ENCODE data around the gene SLC30A7.

DNA sequence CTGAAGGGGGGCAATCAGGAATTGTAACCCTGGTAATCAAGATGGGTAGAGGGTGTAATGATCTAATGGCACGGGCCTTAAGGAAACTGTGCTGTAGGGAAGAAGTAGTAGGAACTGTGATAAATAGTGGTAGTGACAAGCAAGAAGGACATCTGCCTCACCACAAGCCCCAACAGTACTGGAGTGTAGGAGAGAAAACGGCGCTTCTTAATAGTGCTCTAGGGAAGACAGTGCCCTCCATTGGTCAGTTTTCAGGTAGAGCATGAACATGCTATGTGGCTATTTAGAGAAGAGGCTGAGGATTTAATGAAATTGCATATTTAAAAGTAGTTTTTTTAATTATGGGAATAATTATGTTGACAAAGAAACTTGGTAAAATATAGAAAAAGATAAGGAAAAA is 32.2 kb downstream of the SLC30A7 start:
- TF ChIP-seq FOXM1 (IDR thresholded peaks at IDR 0.05; ENCODE audit: low read depth) = no peak
- TF ChIP-seq, protein P1, sequence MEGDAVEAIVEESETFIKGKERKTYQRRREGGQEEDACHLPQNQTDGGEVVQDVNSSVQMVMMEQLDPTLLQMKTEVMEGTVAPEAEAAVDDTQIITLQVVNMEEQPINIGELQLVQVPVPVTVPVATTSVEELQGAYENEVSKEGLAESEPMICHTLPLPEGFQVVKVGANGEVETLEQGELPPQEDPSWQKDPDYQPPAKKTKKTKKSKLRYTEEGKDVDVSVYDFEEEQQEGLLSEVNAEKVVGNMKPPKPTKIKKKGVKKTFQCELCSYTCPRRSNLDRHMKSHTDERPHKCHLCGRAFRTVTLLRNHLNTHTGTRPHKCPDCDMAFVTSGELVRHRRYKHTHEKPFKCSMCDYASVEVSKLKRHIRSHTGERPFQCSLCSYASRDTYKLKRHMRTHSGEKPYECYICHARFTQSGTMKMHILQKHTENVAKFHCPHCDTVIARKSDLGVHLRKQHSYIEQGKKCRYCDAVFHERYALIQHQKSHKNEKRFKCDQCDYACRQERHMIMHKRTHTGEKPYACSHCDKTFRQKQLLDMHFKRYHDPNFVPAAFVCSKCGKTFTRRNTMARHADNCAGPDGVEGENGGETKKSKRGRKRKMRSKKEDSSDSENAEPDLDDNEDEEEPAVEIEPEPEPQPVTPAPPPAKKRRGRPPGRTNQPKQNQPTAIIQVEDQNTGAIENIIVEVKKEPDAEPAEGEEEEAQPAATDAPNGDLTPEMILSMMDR (IDR thresholded peaks at IDR 0.05) = peak; percentile 10; the same call in 1 of the 2 replicates
- no peak for TF ChIP-seq EP300 (IDR thresholded peaks at IDR 0.05; ENCODE audit: borderline replicate concordance in 1 of 2, low read depth in 1 of 2, low read length in 1 of 2)
- TF ChIP-seq, protein P2, sequence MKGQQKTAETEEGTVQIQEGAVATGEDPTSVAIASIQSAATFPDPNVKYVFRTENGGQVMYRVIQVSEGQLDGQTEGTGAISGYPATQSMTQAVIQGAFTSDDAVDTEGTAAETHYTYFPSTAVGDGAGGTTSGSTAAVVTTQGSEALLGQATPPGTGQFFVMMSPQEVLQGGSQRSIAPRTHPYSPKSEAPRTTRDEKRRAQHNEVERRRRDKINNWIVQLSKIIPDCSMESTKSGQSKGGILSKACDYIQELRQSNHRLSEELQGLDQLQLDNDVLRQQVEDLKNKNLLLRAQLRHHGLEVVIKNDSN (IDR thresholded peaks at IDR 0.05; ENCODE audit: borderline replicate concordance, low read depth) = no peak
- TF ChIP-seq, protein P3, sequence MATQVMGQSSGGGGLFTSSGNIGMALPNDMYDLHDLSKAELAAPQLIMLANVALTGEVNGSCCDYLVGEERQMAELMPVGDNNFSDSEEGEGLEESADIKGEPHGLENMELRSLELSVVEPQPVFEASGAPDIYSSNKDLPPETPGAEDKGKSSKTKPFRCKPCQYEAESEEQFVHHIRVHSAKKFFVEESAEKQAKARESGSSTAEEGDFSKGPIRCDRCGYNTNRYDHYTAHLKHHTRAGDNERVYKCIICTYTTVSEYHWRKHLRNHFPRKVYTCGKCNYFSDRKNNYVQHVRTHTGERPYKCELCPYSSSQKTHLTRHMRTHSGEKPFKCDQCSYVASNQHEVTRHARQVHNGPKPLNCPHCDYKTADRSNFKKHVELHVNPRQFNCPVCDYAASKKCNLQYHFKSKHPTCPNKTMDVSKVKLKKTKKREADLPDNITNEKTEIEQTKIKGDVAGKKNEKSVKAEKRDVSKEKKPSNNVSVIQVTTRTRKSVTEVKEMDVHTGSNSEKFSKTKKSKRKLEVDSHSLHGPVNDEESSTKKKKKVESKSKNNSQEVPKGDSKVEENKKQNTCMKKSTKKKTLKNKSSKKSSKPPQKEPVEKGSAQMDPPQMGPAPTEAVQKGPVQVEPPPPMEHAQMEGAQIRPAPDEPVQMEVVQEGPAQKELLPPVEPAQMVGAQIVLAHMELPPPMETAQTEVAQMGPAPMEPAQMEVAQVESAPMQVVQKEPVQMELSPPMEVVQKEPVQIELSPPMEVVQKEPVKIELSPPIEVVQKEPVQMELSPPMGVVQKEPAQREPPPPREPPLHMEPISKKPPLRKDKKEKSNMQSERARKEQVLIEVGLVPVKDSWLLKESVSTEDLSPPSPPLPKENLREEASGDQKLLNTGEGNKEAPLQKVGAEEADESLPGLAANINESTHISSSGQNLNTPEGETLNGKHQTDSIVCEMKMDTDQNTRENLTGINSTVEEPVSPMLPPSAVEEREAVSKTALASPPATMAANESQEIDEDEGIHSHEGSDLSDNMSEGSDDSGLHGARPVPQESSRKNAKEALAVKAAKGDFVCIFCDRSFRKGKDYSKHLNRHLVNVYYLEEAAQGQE (IDR thresholded peaks at IDR 0.05; ENCODE audit: low read depth, low read length) = no peak
- TF ChIP-seq, protein P4, sequence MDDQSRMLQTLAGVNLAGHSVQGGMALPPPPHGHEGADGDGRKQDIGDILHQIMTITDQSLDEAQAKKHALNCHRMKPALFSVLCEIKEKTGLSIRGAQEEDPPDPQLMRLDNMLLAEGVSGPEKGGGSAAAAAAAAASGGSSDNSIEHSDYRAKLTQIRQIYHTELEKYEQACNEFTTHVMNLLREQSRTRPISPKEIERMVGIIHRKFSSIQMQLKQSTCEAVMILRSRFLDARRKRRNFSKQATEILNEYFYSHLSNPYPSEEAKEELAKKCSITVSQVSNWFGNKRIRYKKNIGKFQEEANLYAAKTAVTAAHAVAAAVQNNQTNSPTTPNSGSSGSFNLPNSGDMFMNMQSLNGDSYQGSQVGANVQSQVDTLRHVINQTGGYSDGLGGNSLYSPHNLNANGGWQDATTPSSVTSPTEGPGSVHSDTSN (IDR thresholded peaks at IDR 0.05) = no peak
- TF ChIP-seq EZH2phosphoT487 (IDR thresholded peaks at IDR 0.05; ENCODE audit: borderline replicate concordance, low read depth) = no peak
- TF ChIP-seq, protein P5, sequence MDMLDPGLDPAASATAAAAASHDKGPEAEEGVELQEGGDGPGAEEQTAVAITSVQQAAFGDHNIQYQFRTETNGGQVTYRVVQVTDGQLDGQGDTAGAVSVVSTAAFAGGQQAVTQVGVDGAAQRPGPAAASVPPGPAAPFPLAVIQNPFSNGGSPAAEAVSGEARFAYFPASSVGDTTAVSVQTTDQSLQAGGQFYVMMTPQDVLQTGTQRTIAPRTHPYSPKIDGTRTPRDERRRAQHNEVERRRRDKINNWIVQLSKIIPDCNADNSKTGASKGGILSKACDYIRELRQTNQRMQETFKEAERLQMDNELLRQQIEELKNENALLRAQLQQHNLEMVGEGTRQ (IDR thresholded peaks at IDR 0.05; ENCODE audit: borderline replicate concordance, low read depth, low read length) = no peak
